ENCODE data around the gene FBXW2.

DNA sequence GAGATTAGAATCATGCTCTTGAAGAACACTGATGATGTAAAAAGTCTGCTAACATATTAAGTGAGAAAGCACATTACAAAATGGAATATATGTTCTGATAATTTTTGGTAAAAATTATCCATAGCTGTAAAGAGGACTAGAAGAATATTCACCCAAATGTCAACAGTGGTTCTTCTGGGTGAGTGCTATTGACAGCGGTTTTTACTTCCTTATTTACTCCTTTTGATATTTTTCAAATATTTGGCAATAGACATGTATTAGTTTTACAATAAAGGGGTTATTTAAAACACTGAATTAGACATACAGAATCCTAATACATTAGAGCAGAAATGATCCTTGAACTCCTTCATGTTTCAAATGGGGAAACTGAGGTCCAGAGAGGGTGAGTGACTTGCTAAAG lies 52.0 kb downstream of the FBXW2 start:
- TF ChIP-seq GATA3 (IDR thresholded peaks at IDR 0.05; ENCODE audit: low read depth, low read length) (no peak), GATA2 (IDR thresholded peaks at IDR 0.05; ENCODE audit: low read depth, low read length) (no peak)

Data from SH-SY5Y (cell line).